Thyroid gland (tissue), 4 donors: Measurements from ENCODE around the gene OSBPL5. TPM values are rescaled to one million over a fixed set of nuclear protein-coding genes. Genes with fewer than 3 reads are reported as not detected.
A peak's percentile ranks its signal among the peaks of the same experiment; 100 is the strongest.

Source experiments
- DNase-seq, 2 donors: peaks; one replicate each; pipeline ENCODE4 v3.0.0-alpha.2; 2019
- H3K27ac ChIP-seq, 3 donors: fragments of 200-600 bp; sonication (generic); 1 replicate in 2 of 3; 2 replicates in 1 of 3; pipeline ENCODE4 v1.5.1; 2016 to 2019; ENCODE audit warnings: mild to moderate bottlenecking in 1 of 3, moderate library complexity in 1 of 3
- H3K27me3 ChIP-seq: fragments of 200-600 bp; sonication (generic); one replicate; pipeline ENCODE4 v1.5.1; 2019
- H3K36me3 ChIP-seq, 2 donors: fragments of 200-600 bp; sonication (generic); one replicate each; pipeline ENCODE4 v1.5.1; 2016 to 2019
- H3K4me1 ChIP-seq, 2 donors: fragments of 200-600 bp; sonication (generic); one replicate each; pipeline ENCODE4 v1.5.1; 2017 to 2019
- H3K4me3 ChIP-seq, 3 donors: fragments of 200-600 bp; sonication (generic); replicated peaks in 1 of 3; 1 replicate in 2 of 3; 2 replicates in 1 of 3; pipeline ENCODE4 v1.5.1; 2016; ENCODE audit warnings: mild to moderate bottlenecking in 1 of 3
- H3K9me3 ChIP-seq: fragments of 200-600 bp; sonication (generic); one replicate; pipeline ENCODE4 v1.5.1; 2017
- POLR2A ChIP-seq, 2 donors: fragments of 450-650 bp; IDR thresholded peaks; one replicate each; pipeline ENCODE4 v1.6.1; 2017; ENCODE audit warnings: antibody characterized with exemption in 2 of 2, mild to moderate bottlenecking in 2 of 2, moderate library complexity in 1 of 2
- WGBS, 2 donors: methylation state at CpG; one replicate each; pipeline ENCODE4 v1.1.5; 2017; 5-methylcytosine and 5-hydroxymethylcytosine counted together
- intact Hi-C: fragments of 100-400 bp; cut with DNase I; formaldehyde crosslinking; loops from one replicate; pipeline ENCODE4 v1.15.1; 2023
- total RNA-seq, 4 donors: library from RNA; depleted of rRNA; stranded (reverse); fragments of >200 nt; gene quantifications; one replicate each; pipeline ENCODE4 v1.2.3, GENCODE V29; 2016
- TF ChIP-seq, protein P1 (sequence below), 6 experiments: fragments of 200-600 bp in 3 of 6; fragments of 450-650 bp in 3 of 6; sonication (generic) in 3 of 6; IDR thresholded peaks; one replicate each; pipeline ENCODE4 v1.5.1; 2016 to 2019; ENCODE audit warnings: antibody characterized with exemption in 6 of 6, mild to moderate bottlenecking in 2 of 6, inconsistent platforms in 1 of 6, moderate library complexity in 1 of 6

OSBPL5 gene
- total RNA-seq, 4 donors from 2014 or later: 24.2 to 46.7 (median 34.4) TPM

DNA sequence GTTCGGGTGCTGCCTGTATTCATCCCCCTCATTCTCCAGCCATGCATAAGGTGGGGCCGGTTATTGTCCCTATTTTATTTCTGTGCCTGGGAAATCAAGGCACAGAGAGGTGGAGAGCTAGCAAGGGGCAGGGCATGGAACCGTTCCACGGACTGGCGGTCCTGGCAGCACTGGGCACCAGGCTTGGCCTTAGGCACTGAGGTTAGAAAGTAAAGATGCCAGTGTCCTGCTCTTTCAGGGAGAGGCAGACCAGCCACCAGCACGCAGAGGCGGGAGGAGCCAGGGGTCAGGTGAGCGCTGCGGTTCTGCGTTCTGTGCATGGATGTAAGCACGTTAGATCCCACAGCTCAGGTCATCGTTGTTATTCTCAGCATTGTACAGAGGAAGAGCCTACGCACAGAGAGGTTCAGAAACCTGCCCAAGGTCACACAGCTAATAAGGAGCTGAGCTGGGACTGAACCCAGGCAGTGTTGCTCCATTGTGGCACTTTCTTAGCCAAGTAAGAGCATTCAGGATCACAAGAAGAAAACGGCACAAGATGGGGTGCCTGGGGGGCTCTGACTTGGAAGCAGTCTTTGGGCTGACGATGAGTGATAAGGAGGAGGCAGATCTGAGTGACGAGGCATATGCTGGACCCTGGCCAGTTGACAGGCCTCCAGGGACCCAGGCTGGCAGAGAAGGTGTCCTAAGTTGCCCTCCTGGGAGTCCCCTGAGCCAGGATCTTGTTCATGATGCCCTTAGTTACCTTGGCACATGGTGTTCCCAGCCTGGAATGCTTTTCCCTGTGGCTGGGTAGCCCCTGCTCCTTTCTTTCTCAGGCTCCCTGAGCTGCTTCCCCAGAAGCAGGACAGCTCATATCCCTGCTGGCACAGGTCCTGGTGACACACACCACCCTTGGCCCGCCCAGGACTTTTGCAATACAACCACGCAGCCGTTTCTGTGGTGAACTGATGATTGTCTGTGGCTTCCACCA, 41.1 kb downstream of the OSBPL5 start:
- TF ChIP-seq POLR2A (IDR thresholded peaks at IDR 0.05): no peak
- TF ChIP-seq, protein P1, sequence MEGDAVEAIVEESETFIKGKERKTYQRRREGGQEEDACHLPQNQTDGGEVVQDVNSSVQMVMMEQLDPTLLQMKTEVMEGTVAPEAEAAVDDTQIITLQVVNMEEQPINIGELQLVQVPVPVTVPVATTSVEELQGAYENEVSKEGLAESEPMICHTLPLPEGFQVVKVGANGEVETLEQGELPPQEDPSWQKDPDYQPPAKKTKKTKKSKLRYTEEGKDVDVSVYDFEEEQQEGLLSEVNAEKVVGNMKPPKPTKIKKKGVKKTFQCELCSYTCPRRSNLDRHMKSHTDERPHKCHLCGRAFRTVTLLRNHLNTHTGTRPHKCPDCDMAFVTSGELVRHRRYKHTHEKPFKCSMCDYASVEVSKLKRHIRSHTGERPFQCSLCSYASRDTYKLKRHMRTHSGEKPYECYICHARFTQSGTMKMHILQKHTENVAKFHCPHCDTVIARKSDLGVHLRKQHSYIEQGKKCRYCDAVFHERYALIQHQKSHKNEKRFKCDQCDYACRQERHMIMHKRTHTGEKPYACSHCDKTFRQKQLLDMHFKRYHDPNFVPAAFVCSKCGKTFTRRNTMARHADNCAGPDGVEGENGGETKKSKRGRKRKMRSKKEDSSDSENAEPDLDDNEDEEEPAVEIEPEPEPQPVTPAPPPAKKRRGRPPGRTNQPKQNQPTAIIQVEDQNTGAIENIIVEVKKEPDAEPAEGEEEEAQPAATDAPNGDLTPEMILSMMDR (IDR thresholded peaks at IDR 0.05): no peak
- peaks cover 3 to 33% of the 10 kb centered on the region in 2 donors for H3K4me1 ChIP-seq
- intact Hi-C loops: no loop called here
- peak overlapping the region; percentile 41 to 66 (median 53) for H3K27ac ChIP-seq
- H3K27me3 ChIP-seq: no peaks in the 10 kb centered on the region
- peak; percentile 46 to 49 for DNase-seq
- 81 to 86% methylated on average over 18 of the region's 19 CpGs for WGBS, 2 donors
- peaks cover 7 to 9% of the 10 kb centered on the region in 2 donors for H3K36me3 ChIP-seq
- H3K9me3 ChIP-seq: no peaks in the 10 kb centered on the region
- H3K4me3 ChIP-seq: no peak overlapping the region

DNA sequence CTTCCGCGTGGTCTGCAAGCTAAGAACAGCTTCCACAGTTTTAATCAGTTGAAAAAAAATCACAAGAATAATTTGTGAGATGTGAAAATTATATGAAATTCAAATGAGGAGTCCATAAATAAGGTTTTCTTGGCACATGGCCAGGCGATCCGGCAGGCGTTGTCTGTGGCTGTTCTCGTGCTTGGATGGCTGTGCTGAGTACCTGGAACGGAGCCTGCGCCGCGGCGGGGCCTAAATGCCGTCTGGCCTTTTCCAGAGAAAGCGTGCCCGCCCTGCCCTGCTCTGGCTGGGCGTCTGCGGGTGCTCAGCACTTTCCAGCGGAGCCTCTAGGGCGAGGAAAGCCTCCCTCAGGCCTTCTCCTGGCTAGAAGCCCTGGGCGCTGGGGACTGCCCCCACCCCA, 41.8 kb downstream of the OSBPL5 start:
- no peaks in the 10 kb centered on the region for H3K9me3 ChIP-seq
- WGBS, 2 donors: 48 to 66% methylated on average over 11 to 19 of the region's 19 CpGs
- H3K36me3 ChIP-seq: peaks cover 7 to 9% of the 10 kb centered on the region in 2 donors
- no peak overlapping the region for H3K4me3 ChIP-seq
- peak; percentile 87 to 90 for DNase-seq
- H3K27me3 ChIP-seq: no peaks in the 10 kb centered on the region
- peak overlapping the region; percentile 41 to 66 (median 53) for H3K27ac ChIP-seq
- intact Hi-C loops: no loop called here
- H3K4me1 ChIP-seq: peaks cover 3 to 33% of the 10 kb centered on the region in 2 donors
- no peak for TF ChIP-seq POLR2A (IDR thresholded peaks at IDR 0.05)
- TF ChIP-seq, protein P1 (IDR thresholded peaks at IDR 0.05): peak in 1 of 6 experiments; percentile 13

DNA sequence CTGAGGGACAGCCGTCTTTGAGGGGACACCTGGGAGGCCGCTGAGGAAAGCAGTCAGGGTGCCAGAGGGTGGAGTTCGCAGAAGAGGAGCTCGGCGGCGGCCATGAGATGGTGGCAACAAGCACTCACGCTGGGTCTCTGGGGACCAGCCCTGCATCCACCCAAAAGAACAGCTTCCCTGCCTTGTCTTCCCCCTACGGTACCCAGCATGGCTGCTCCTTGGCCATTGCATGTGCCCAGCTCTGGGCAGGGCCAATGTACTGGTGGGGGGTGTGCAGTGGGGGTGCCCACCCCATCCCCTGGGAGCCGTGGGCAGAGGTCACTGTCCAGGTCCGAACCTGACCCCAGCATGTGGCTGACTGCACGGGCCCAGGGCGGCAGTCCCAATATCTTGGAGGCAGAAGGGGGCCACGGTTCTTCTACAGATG, 42.3 kb downstream of the OSBPL5 start:
- Histone ChIP-seq H3K36me3 (peaks cover 7 to 9% of the 10 kb centered on the region in 2 donors), H3K27ac (peak overlapping the region in 2 of 3 donors; percentile 41 to 66), H3K9me3 (no peaks in the 10 kb centered on the region), H3K4me1 (peaks cover 3 to 33% of the 10 kb centered on the region in 2 donors), H3K4me3 (no peak overlapping the region), H3K27me3 (no peaks in the 10 kb centered on the region)
- TF ChIP-seq POLR2A (IDR thresholded peaks at IDR 0.05): no peak
- TF ChIP-seq, protein P1 (IDR thresholded peaks at IDR 0.05): no peak
- no peak for DNase-seq
- 92 to 94% methylated on average over 10 to 11 of the region's 13 CpGs for WGBS, 2 donors
- intact Hi-C loops: no loop called here

DNA sequence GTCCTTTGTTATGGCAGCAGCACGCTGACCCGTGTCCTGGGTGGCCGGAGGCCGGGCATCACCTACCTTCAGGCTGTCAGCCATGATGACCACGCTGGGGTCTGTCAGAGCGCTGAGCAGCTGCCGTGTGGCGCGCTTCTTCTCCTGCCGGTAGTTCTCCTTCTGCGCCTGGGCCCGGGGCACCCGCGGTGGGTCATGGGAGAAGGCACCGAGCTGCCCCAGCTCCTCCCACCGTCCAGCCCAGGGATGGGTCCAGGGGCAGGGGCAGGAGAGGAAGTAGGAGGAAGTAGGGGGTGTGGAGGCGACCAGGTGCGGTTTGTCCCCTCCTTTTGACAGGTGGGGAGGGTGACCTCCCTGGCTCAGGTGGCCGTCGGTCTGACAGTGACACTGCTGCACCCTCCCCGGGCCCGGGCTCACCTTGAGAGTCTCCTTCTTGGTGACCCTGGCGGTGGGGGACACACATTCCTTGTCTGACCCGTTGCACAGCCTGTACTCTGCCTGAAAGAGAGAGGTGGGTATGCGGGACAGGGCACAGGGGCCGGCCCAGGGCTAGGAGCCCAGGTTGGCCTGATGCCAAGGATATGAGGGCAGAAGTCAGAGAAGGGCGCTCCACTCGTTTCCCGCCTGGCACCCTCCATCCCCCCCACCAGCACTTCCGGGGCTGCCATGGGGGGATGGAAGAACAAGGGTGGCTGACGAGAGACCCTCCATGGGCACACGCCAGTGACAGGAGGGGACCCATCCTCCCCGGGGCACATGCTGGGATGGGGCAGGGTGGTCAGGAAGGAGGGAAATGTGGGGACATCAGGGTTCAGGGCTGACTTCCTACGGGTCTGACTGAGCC, 43.0 kb downstream of the OSBPL5 start:
- TF ChIP-seq, protein P1 (IDR thresholded peaks at IDR 0.05): no peak
- TF ChIP-seq POLR2A (IDR thresholded peaks at IDR 0.05): no peak
- Histone ChIP-seq H3K4me1 (peaks cover 3 to 30% of the 10 kb centered on the region in 2 donors), H3K36me3 (peaks cover 7 to 9% of the 10 kb centered on the region in 2 donors), H3K27ac (peak overlapping the region in 2 of 3 donors; percentile 41 to 66), H3K27me3 (no peaks in the 10 kb centered on the region), H3K9me3 (no peaks in the 10 kb centered on the region), H3K4me3 (no peak overlapping the region)
- WGBS, 2 donors: 90 to 99% methylated on average over 16 to 25 of the region's 34 CpGs
- intact Hi-C loops: no loop called here
- peak in 1 of 2 donors; percentile 3 for DNase-seq
